ENCODE measurements around the gene NECTIN4.

The NECTIN4 gene

DNA sequence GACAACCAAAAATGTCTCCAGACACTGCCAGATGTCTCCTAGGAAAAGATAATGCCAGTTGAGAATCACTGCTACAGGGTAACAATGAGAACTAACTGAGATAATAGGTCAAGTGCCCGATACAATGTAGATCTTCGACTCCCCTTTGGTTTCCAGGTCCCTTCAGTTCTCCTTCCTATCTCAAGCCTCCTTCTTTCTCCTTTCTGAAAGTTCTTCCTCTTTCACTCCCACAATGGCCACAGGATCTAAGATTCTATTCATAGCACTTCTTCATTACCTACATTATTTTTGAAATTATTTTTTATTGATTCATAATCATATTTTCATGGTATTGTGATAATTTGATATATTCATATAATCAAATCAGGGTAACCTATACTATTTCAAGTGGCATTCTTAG is 22.2 kb upstream of the NECTIN4 start:
- DNase-seq (ENCODE audit: low read depth) = no peak

DNA sequence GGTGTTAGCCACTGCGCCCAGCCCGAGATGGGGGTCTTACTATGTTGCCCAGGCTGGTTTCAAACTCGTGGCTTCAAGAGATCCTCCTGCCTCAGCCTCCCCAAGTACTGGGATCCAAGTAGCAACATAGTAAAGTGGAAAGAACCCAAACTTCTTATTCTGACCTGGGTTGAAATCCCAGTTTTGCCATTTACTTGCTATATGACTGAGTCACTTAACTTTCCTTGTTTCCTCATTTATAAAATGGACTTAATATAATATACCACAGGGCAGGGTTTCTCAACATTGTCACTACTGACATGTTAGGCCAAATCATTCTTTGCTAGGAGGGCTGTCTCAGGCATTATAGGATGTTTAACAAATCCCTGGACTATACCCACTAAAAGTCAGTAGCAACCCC is 21.8 kb upstream of the NECTIN4 start:
- no peak for DNase-seq (ENCODE audit: low read depth)

DNA sequence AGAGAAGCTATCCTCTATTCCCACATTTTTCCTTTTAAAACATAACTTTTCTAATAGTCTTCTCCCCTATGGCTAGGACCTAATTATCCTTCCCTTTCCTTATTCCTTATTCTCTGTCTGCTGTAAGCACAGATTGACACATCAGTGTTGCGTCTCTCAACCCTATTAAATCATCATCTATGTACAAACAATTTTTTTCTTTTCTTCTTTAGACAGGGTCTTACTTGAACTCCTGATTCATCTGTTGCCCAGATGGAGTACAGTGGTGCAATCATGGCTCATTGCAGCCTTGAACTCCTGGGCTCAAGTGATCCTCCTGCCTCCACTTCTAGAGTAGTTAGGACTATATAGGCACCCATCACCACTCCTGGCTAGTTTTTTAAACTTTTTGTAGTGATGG is 17.1 kb upstream of the NECTIN4 start:
- no peak for DNase-seq (ENCODE audit: low read depth)

DNA sequence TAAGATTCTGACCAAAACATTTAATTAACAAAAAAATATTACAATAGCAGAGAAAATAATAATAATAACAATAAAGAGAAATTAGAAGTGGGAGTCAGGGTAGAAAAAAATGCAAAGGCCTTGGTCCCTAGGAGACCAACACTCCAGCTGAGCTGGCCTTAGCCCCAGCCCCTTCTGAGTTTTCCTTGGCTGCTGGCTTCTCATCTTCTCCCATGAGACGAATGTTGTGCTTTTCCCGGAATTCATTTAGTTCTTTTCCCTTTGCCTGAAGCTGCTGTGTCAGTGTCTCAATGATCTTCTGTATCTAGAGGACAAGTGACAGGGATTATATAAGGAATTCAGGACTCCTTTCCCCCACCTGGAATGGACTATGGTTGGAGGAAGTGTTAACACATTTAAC is 11.2 kb upstream of the NECTIN4 start:
- DNase-seq (ENCODE audit: low read depth) = no peak

DNA sequence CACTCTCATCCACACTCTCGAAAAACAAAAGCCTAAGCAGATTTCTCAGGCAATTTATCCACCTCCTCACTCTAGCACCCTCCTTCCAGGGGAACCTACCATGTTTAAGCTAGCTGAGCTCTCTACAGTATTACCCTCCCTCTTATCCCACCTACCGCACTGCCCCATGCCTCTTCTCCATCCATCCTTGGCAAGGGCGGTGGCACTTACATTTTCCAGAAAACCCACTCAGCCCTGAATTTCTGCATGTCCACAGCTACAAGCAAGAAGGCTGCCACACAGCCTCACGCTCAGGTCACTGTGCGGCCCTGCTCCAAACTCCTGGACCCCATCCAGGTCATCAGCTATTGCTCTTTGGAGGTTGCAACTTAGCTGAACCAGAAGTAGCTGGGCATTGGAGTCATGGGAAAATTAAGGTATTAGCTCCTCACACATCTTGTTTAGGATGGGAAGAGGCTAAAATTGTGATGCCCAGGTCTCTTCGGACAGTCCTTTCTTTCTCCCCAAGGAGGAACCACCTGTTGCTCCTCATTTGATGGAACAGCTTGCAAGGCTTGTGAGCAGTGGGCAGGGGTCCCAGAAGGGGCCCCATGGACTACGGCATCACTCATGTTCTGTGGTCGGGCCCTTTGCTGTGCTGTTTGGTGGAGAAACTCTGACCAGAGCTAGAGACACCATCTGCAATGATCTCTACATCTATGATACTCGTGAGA is 9.9 kb upstream of the NECTIN4 start:
- no peak for DNase-seq (ENCODE audit: low read depth)

DNA sequence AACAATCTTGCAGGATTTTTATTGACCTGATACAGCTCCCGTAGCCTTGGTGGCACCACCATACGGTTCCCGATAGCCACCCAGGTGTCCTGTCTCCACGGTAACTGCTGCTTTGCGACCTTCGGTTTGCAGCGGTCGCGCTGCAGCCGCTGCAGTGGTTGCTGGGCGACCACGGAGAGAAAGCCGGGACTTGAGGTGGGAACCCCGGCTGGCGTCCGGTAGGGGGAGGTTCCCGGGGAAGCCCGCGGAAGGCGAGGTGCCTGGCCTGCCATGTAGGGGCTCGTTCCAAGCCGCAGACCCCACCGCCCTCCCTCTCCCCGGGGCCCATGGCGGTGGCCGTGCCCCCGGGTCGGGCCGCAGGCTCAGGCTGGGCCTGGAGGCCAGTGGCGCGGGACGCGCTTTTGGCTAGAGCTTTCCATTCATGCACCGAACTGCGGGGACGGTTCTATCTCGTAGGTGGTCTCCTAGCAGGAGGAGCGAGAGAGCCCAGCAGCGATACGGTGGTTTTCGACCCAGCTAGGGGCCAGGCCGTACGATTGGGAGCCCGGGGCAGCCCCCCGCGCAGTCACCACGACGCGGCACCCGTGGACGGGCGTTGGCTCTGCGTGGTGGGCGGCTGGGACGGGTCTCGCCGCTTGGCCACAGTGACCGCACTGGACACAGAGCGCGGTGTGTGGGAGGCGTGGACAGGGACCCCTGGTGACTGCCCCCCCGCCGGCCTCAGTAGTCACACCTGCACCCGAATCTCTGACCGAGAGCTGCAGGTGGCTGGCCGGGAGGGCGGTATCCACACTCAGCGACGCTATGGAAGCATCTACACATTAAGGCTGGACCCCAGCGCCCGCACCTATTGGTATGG is 9.1 kb upstream of the NECTIN4 start, which contains the start of gene KLHDC9:
TSS of gene KLHDC9 (plus strand) at position 152 of the 859 bp plus-strand sequence. CDS start at position 327, 175 bp downstream.
- peak; percentile 78 for DNase-seq (ENCODE audit: low read depth)

DNA sequence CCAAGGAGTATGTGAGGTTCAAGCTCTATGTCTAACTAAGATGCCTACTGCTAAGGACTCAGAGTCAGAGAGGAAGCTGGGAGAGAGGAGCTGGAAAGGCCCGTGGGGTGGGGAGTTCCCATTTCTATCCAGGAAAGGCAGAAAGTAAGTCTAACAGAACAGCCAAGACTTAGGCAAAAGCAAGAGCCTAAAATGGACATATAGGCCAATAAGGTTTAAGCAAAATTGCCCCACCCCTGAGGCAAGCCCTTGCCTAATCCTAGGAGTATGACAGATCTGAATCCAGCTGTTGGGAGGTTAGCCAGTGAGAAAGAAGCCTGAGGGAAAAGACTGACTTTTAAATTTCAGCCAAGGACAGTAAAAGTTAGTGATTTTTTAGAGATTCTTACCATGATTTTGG is 7.2 kb upstream of the NECTIN4 start:
- DNase-seq (ENCODE audit: low read depth) = peak; percentile 85

DNA sequence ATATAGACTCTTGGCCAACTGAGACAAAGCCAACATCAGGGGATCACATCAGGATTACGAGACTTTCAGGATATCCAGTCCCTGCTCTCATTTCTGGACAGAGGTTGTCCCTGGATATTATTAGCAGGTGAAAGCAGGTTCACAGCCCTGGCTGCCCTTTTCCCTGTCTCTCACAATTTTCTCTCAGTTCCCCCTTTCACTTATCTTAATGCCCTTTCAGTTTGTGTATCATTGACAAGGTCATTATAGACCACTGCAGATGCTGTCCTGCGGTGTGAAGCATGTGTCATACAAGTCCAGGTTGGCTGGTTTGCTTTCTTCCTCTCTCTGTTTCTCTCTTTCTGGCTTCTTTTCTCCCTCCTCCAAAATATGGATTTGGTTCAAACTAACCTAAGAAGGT is 6.7 kb upstream of the NECTIN4 start:
- DNase-seq (ENCODE audit: low read depth) = no peak

DNA sequence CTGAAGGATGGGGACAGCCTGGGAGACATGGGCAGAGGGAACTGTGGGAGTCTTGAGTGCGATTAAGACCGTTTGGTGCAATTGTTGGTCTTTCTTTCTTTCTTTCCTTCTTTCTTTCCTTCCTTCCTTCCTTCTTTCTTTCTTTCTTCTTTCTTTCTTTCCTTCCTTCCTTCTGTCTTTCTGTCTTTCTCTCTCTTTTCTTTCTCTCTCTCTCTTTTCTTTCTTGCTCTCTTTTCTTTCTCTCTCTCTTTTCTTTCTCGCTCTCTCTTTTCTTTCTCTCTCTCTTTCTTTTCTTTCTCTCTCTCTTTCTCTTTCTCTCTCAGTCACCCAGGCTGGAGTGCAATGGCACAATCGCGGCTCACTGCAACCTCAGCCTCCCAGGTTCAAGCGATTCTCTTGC is 5.9 kb upstream of the NECTIN4 start:
- no peak for DNase-seq (ENCODE audit: low read depth)

DNA sequence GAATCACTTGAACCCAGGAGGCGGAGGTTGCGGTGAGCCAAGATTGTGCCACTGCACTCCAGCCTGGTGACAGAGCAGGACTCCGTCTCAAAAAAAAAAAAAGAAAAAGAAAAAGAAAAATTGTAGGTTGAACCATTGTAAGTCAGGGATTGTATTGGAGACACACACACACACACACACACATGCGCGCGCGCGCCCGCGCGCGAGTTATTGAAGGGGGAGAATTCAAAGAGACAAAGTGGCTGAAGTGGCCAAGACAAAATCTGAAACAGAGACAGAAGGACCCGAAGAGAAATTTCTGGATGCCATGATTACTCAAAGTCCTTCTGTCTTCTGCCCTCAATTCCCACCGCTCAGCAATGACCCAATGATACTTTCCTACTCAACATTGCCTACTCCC is 5.1 kb upstream of the NECTIN4 start:
- no peak for DNase-seq (ENCODE audit: low read depth)

DNA sequence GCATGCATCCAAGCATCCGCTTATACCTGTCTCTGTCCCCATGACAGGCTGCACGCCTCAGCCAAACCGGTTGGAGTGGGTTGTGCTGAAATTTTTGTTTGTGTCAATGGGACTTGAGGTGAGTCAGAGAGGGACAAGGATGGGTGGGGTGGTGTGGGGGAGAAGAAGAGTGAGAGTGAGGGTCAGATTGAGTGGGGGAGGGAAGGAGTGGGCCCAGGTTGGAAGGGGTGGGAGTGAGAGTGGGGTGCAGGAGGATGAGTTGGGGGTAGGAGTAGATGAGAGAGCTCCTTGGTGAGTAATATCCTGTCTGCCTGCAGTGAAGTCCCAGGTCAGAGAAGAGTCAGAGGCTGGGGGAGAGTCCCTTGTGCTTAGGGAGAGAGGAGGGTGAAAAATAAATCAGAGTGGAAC is 3.3 kb upstream of the NECTIN4 start:
- DNase-seq (ENCODE audit: low read depth) = no peak

DNA sequence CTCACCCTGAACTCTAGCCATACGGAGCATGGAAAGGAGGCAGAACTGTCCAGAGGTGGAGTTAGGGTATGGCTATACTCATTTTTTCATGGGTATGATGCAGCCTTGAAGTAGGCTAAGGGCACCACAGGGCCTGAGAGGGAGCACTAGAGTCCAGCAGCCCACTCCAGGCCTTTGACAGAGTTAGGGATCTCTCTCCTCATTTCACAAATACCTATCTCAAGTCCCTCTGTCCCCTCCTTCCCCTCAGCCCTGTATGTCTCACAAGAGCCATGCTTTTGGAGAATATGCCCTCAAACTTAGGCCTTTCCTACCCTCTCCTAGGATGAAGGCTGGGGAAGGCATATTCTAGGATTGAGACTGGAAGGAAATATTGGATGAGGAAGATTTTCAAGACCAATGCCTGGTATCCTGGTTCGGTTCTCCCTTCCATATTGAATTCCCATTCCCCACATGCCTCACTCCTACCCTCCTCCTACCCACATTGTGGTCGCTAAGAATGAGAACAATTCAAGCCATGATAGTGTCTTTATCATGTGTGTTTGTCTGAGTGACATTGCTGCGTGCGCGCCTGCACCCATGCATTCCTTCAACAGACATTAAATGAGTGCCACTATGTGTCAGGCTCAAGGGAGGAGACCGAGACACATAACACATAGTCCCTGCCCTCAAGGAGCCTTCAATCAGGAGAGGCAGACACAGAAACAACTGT is 2.6 kb upstream of the NECTIN4 start:
- DNase-seq (ENCODE audit: low read depth) = no peak

DNA sequence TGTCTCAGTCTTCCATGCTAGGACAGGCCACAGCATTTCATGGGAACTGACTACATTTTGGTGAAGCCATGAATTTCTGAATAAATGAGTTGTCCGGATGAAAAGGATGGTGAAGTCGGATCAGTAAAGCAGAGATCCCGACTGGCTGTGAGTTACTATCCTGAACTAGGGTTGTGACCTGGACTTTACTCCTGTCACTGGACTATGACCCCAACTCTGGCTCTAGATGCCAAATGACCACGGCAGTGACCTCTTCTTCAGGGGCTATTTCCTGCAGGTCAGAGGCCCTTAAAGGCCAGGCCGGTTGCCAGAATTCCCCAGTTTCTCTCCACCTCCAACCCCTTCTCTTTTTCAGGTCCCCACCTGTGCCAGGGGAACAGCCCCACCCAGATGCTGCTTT is 1.7 kb upstream of the NECTIN4 start:
- DNase-seq (ENCODE audit: low read depth) = no peak

DNA sequence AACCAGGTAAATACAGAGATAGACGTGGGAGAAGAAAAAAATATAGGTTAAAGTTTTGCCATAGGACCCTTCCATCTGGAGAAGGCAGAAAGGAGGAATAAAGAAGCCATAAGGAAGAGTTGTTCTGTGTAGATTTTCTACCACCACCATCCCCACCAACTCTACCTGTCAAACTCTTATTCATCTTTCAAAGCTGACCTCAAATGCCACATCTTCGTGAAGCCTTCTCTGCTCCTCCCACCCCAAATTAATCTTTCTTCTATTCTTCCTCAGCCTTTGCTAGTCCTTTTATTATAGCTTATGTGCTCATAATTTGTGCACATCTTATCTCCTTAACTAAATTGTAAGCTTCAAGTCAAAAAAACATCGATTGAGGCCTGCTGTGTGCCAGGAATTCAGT is 1.3 kb upstream of the NECTIN4 start:
- DNase-seq (ENCODE audit: low read depth) = no peak

DNA sequence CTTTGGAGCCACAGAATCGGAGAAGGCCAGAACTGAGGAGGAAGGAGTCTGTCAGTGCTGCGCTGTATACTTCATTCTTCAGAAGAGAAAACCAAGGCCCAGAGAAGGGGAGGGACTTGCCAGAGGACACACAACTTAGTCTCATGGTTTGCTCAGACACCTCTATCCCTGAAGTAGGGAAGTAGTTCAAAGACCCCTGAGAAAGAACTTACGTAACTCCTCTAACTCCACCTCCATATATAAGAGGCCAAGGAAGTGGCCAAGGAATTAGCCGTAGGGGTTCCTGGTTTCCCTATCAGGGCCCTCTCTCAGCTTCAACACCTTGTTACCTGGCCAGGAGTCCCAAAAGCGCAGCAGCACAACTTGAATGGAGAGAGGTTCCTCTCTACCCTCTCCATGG is 580 bp upstream of the NECTIN4 start:
- no peak for DNase-seq (ENCODE audit: low read depth)

DNA sequence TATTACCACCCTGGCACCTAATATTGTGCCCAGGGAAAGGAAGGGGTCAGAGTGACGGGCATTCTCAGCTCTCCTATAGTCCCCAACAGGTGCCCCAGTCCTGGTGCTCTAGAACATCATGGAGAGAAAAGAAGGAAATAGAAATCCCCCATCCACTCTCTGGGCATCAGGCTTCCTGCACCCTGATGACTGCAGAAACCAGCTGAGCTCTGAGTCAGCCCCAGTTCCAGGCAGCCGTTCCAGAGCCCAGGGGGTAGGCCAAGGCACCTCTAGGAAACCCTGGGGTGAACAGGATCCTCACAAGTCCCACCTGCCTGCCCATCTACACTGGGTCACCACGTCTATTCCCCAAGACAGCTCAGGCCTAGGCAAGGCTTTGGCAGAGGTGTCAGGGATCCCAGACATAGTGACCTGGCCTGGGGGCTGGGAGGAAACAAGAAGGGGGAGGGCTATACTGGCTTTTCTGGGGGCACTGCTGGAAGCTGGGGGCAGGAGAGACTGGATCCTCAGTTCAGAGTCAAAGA is 709 bp downstream of the NECTIN4 start:
- DNase-seq (ENCODE audit: low read depth) = peak; percentile 12

DNA sequence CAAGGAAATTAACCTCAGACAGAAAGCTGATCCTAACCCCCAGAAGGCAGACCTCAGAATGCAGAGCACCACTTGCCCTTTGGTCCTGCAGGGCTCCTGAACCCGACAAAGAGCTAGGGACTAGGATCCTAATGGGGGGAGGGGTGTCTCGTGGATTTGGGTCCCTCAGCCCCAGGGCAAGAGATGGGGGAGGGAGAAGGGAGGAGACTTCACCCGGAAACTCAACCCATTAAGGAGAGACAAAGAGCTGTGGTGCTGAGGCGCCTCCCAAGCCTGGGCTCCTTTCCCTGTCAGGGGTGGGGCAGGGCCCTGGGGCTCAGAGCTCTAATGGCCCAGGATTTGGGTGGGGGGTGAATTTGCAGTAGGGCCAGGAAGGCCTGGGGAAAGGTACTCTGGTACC is 2.9 kb downstream of the NECTIN4 start:
- no peak for DNase-seq (ENCODE audit: low read depth)

DNA sequence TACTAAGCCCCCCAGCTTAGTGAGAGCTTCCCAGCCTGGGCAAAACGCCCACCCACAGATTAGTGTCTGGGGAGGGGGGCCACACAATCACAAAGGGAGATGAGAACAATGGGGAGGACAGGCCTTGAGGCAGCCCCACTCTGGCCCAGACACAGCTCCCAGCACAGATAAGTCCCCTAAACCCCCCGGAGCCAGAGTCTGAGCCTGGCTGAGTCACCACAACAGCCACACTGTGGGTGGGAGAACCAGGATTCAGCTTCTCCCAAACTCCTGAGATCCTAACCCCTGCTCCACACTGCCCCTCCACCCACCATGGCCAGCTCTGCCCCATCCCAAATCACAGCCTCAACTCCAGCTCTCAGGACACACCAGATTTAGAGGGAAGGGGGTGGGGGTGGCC is 4.2 kb downstream of the NECTIN4 start:
- DNase-seq (ENCODE audit: low read depth) = no peak

DNA sequence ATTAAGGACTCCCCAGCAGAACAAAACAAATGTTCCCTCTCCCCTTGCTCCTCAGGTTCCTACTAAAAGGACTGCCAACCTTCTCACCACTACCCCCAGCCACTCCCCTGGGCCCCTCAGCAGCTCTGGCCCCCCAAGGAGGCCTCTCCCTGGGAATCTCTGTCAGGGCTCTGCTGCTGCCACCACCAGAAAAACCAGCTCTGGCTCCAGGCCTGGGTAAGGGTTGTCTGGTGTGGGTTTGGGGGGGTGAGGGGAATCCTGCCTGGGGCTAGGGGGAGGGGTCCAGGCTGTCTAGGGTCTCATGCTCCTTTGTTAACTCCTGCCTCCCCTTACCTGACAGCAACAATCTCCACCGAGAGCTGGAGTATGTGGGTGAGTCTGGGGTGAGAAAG is 4.8 kb downstream of the NECTIN4 start:
- no peak for DNase-seq (ENCODE audit: low read depth)

DNA sequence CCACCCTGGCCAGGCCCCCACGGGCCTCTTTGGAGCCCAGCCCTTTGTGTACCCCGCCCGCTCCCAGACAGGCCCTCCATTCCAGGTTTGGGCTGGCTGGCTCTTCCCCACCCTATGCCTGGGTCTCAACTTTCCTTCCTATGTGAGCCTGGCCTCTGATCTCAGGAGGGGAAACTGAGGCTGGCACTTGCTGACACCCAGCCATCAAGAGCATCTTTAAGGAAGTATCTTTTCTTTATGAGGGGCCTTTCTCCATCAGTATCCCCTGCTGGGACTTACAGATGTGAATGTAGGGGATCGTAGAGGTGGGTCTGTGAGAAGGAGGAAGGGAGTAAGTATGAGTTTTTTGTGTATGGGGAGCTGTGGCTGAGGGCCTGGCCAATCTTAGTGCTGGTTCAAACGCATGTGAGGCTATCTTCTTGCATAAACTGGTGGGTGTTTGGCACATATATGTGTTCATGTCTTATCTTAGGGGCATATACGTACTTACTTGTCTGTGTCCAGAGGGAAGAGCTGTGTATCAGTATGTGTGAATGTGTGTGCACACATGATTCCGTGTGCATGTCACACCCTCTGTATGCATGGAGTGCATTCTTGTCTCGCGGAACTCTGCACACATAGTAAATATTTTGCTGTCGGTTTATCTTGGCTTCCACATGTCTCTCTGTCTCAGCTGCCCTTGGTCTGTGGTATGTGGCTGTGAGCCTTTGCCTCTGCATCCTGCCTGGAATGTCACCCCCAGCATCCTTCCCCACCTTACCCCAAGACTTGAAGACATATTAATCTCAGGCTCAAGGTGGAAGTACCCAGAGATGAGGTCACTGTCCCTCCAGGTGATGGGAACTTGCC is 5.4 kb downstream of the NECTIN4 start:
- DNase-seq (ENCODE audit: low read depth) = no peak

DNA sequence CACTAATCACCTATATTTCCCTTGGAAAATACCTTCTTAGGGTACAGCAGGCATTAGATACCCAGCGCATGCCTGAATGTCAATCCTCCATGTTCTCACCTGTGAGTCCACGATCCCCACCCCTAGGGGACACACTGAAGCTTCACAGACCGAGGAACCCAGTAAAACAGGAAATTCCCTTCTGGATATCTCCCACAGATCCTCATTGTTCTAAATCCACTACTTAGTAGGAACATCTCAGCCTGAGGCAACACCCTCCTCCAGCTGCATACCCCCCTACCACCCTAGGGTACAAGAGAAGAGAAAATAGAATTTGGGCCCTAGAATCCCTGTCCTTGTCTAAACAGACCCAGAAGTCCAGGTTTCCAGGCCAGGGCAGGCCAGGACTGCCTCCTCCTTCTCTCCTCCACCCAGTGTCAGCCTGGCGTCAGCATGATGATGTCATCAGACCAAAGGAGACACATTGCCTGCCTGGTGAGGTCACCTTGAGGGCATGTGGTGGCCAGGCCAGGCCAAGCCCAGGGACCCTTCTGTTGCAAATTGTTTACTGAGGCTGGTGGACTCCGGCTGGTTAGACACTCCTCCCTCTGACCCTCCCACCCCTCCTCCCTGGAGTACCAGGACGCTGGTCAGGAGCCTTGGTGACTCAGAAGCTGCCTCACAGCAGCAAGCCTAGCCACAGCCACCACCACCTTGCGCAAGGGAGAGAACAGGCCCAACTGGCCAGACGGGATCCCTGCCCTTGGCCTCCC is 6.2 kb downstream of the NECTIN4 start:
- peak; percentile 78 for DNase-seq (ENCODE audit: low read depth)

All from fibroblast of gingiva (primary cell).